NCI-H1105 (cell line): ENCODE data around the gene THPO.

Source experiments
- DNase-seq: peaks from one replicate; lab custom pipeline; 2025; lab: John Stamatoyannopoulos, UW

THPO gene

GRCh38 chr3:184333190-184333589 lies 44.8 kb downstream of the THPO start:
- DNase-seq, result no peak

- no peak for DNase-seq
Observed at GRCh38 chr3:184332370-184333090, 45.5 kb downstream of the THPO start.

GRCh38 chr3:184328516-184328915 lies 49.5 kb downstream of the THPO start:
- no peak for DNase-seq

- DNase-seq, result no peak
Observed at GRCh38 chr3:184327171-184327570, 50.8 kb downstream of the THPO start.

GRCh38 chr3:184325715-184326369 lies 52.2 kb downstream of the THPO start:
- no peak for DNase-seq

GRCh38 chr3:184325269-184325668 lies 52.7 kb downstream of the THPO start:
- DNase-seq, result no peak

- no peak for DNase-seq
Observed at GRCh38 chr3:184323696-184324095, 54.3 kb downstream of the THPO start.

GRCh38 chr3:184322731-184323487 lies 55.1 kb downstream of the THPO start:
- no peak for DNase-seq
